HepG2 (cell line): ENCODE data around the gene MXI1.

Source experiments
- EZH2 ChIP-seq: conservative IDR thresholded peaks from 2 replicates; pipeline ENCODE4 v1.6.1; 2012; ENCODE audit warnings: mild to moderate bottlenecking, low read depth, low read length, moderate library complexity
- HMG20A ChIP-seq: IDR thresholded peaks from 2 replicates; pipeline ENCODE4 v1.6.1; 2016; ENCODE audit warnings: borderline replicate concordance
- POLR2A ChIP-seq, 2 experiments: IDR thresholded peaks; 2 replicates each; pipeline ENCODE4 v1.6.1; 2011; ENCODE audit warnings: low read depth in 2 of 2, low read length in 2 of 2, mild to moderate bottlenecking in 1 of 2, moderate library complexity in 1 of 2; ENCODE audit not compliant: insufficient read depth in 1 of 2
- U2AF1 ChIP-seq: fragments of 200-400 bp; formaldehyde crosslinking; optimal IDR thresholded peaks from 2 replicates; pipeline ENCODE3; 2017; ENCODE audit warnings: mild to moderate bottlenecking, low read depth, low read length
- ZNF329 ChIP-seq: sonication (generic); formaldehyde crosslinking; IDR thresholded peaks from 2 replicates; pipeline ENCODE4 v1.9.0; 2021; ENCODE audit warnings: low read depth, mild to moderate bottlenecking, missing genetic modification reagents
- TF ChIP-seq, protein P1 (sequence below): sonication (generic); formaldehyde crosslinking; IDR thresholded peaks from 2 replicates; pipeline ENCODE4 v1.4.0; 2020; ENCODE audit warnings: missing genetic modification reagents, mild to moderate bottlenecking, borderline replicate concordance
- TF ChIP-seq, protein P2 (sequence below): sonication (generic); formaldehyde crosslinking; IDR thresholded peaks from 2 replicates; pipeline ENCODE4 v1.5.0; 2020; ENCODE audit warnings: mild to moderate bottlenecking, missing genetic modification reagents

DNA sequence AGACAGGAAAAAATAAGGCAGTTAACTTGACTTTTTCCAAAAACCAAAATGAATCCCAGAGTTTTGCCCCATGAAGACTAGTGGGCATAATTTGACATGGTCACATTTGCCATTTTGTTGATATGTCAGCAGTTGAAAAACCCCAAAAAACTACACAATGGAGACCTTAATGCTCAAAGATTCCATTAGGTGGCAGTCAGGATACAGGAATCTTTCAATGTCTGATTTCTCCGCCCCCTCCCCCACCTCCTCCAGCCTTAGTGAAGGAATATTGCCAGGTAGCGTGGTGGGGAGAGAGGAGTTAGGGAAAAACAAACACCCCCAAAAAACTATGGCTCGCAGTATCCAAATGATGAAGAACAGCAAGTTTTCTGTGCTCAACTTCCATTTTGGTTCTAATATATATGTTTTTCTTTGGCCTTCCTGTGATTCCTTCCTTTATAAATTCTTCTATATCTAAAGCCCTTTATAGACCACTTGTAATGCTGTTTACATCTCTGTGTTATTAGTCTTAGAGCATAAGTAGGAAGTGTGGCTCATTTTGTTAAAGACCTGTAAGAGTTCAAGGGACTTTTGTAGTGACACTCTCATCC lies 104.0 kb downstream of the MXI1 start:
- no peak for TF ChIP-seq POLR2A (IDR thresholded peaks at IDR 0.05; ENCODE audit: insufficient read depth in 1 of 2, low read depth in 2 of 2, low read length in 2 of 2)
- no peak for TF ChIP-seq EZH2
- TF ChIP-seq HMG20A, result no peak
- TF ChIP-seq U2AF1, result no peak
- TF ChIP-seq, protein P1, sequence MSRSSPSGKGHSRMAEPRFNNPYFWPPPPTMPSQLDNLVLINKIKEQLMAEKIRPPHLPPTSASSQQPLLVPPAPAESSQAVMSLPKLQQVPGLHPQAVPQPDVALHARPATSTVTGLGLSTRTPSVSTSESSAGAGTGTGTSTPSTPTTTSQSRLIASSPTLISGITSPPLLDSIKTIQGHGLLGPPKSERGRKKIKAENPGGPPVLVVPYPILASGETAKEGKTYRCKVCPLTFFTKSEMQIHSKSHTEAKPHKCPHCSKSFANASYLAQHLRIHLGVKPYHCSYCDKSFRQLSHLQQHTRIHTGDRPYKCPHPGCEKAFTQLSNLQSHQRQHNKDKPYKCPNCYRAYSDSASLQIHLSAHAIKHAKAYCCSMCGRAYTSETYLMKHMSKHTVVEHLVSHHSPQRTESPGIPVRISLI (CRISPR knock-in tag), result no peak
- TF ChIP-seq ZNF329, result no peak
- TF ChIP-seq, protein P2, sequence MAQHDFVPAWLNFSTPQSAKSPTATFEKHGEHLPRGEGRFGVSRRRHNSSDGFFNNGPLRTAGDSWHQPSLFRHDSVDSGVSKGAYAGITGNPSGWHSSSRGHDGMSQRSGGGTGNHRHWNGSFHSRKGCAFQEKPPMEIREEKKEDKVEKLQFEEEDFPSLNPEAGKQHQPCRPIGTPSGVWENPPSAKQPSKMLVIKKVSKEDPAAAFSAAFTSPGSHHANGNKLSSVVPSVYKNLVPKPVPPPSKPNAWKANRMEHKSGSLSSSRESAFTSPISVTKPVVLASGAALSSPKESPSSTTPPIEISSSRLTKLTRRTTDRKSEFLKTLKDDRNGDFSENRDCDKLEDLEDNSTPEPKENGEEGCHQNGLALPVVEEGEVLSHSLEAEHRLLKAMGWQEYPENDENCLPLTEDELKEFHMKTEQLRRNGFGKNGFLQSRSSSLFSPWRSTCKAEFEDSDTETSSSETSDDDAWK (CRISPR knock-in tag), result no peak
